Smooth muscle cell of the umbilical artery (primary cell): ENCODE results near the gene GTF2B. TPM values are rescaled to one million over a fixed set of nuclear protein-coding genes. Genes with fewer than 3 reads are reported as not detected.

Source experiments
- total RNA-seq: library from RNA; depleted of rRNA; stranded (reverse); fragments of >200 nt; gene quantifications from 2 replicates; pipeline ENCODE4 v1.2.3, GENCODE V29; 2014

The GTF2B gene, protein sequence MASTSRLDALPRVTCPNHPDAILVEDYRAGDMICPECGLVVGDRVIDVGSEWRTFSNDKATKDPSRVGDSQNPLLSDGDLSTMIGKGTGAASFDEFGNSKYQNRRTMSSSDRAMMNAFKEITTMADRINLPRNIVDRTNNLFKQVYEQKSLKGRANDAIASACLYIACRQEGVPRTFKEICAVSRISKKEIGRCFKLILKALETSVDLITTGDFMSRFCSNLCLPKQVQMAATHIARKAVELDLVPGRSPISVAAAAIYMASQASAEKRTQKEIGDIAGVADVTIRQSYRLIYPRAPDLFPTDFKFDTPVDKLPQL
- total RNA-seq = 32.4 and 46.9 TPM in 2 replicates

DNA sequence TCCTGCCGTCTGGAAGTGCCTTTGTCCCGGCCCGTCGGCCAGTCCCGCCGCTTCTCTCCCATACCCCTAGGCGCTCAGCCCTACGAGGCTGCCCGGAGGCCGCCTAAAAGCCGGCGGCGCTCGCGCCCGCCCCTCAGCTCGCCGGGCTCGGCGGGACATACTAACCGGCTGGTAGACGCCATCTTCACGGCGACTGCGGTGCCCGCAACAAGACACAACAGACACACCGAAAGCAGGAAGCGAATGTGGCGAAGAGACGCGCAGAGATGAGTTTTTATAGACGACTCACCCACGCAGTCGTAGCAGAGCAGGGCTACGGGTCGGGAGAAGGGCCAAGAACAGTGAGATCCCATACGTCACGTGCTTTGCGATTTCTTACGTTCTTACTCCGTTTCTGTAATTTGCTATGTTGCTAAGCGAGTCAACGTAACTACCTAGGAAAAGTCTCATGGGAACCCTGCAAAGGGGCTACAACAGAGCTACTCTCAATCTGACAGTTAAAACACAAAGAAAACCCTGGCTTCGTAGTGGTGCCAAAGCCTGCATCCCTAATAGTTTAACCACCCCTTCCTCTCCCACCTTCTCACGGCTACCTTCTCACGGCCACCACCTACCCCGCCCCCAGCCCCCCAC is at the start of gene GTF2B:
Gene GTF2B, minus strand, starts transcription at position 250 of the 633 bp plus-strand sequence. Its CDS starts 68 bp downstream, at position 182.

Other genes starting within 250 kb of the GTF2B start
- 25.8 and 41.1 TPM in 2 replicates for gene PKN2, start 207.3 kb downstream of the GTF2B start, total RNA-seq
- gene KYAT3, start 101.1 kb upstream of the GTF2B start, total RNA-seq = 22.6 and 39.4 TPM in 2 replicates
- gene RBMXL1, start 101.1 kb upstream of the GTF2B start, total RNA-seq = 5.9 and 9.4 TPM in 2 replicates
- 7.1 and 49.6 TPM in 2 replicates for gene GBP3, start 131.3 kb upstream of the GTF2B start, total RNA-seq
- gene GBP1, start 173.6 kb upstream of the GTF2B start, total RNA-seq = 25.9 and 36.5 TPM in 2 replicates
- 6.7 and 19.9 TPM in 2 replicates for gene GBP2, start 234.5 kb upstream of the GTF2B start, total RNA-seq